NCI-H128 (cell line): Measurements from ENCODE around the gene UBXN6.

ENCODE experiments used
- DNase-seq: peaks from one replicate; lab custom pipeline; 2025; ENCODE audit not compliant: unreplicated experiment; lab: John Stamatoyannopoulos, UW

The UBXN6 gene

GRCh38 chr19:4457654-4458395 lies at the start of gene UBXN6:
TSS of gene UBXN6 (minus strand) at chr19:4457794. CDS start at chr19:4457697, 97 bp downstream.
- DNase-seq: peak; percentile 97

- no peak for DNase-seq
These were observed 49.5 kb upstream of the UBXN6 start for GRCh38 chr19:4507150-4507452.

GRCh38 chr19:4506449-4507149 lies 49.0 kb upstream of the UBXN6 start:
- no peak for DNase-seq

- no peak for DNase-seq
These were observed 48.2 kb upstream of the UBXN6 start for GRCh38 chr19:4505570-4506448.

GRCh38 chr19:4504891-4505569 lies 47.4 kb upstream of the UBXN6 start:
- no peak for DNase-seq

GRCh38 chr19:4504297-4504701 lies 46.7 kb upstream of the UBXN6 start:
- DNase-seq: no peak

GRCh38 chr19:4503825-4504170 lies 46.2 kb upstream of the UBXN6 start:
- DNase-seq: no peak

GRCh38 chr19:4503132-4503824 lies 45.7 kb upstream of the UBXN6 start:
- DNase-seq: no peak

GRCh38 chr19:4502282-4503131 lies 44.9 kb upstream of the UBXN6 start:
- DNase-seq: no peak

GRCh38 chr19:4501691-4502090 lies 44.1 kb upstream of the UBXN6 start:
- no peak for DNase-seq

GRCh38 chr19:4500841-4501591 lies 43.4 kb upstream of the UBXN6 start:
- DNase-seq: no peak

GRCh38 chr19:4499855-4500254 lies 42.3 kb upstream of the UBXN6 start:
- no peak for DNase-seq

- no peak for DNase-seq
These were observed 41.7 kb upstream of the UBXN6 start for GRCh38 chr19:4499318-4499717.

- no peak for DNase-seq
These were observed 41.1 kb upstream of the UBXN6 start for GRCh38 chr19:4498694-4499093.

GRCh38 chr19:4497770-4498389 lies 40.3 kb upstream of the UBXN6 start:
- no peak for DNase-seq

- DNase-seq: no peak
These were observed 38.7 kb upstream of the UBXN6 start for GRCh38 chr19:4496304-4496703.

- no peak for DNase-seq
These were observed 37.9 kb upstream of the UBXN6 start for GRCh38 chr19:4495471-4495870.

- no peak for DNase-seq
These were observed 37.1 kb upstream of the UBXN6 start for GRCh38 chr19:4494691-4495064.
